Measurements from ENCODE around the gene PYGB.
"Not testable (repeated sequence)": the region's sequence is repeated elsewhere in the genome, so short reads cannot be mapped to it uniquely, and the experiment has no call there.

Gene PYGB

DNA sequence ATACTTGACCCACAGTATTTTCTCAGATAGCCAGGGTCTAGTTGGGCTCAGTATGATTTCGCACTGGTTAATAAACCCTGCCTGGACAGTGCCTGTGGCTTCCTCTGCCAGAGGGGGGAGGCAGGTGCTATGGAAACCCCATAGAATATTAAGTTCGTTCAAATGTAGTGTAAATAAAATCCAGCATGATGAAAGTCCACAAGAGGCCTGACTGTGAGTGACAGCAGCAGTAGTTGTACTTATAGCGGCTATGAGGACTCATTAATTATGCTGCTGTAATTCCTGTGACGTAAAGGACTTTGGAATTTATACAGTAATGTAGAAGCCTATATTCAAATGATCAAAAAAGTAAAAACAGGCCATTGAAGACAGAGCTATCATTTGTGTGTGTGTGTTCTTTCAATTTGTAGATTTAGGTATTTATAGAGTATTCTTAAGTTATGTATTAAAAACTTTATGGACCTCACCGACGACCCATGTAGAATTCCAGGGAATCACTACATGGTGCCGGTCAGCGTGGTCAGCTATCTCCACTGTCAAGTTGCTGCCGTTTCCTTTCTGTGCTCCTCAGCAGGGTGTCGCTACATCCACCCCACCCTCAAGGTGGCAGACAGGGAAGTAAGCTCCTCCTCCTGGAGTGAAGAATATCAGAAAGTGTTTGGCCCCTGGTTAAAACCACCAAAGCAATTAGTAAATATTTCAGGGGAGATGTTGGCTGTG, 10.0 kb downstream of the PYGB start:
- no peak overlapping the region for H3K4me3 ChIP-seq (ENCODE audit: low read depth, low read length)
- TF ChIP-seq, protein P1, sequence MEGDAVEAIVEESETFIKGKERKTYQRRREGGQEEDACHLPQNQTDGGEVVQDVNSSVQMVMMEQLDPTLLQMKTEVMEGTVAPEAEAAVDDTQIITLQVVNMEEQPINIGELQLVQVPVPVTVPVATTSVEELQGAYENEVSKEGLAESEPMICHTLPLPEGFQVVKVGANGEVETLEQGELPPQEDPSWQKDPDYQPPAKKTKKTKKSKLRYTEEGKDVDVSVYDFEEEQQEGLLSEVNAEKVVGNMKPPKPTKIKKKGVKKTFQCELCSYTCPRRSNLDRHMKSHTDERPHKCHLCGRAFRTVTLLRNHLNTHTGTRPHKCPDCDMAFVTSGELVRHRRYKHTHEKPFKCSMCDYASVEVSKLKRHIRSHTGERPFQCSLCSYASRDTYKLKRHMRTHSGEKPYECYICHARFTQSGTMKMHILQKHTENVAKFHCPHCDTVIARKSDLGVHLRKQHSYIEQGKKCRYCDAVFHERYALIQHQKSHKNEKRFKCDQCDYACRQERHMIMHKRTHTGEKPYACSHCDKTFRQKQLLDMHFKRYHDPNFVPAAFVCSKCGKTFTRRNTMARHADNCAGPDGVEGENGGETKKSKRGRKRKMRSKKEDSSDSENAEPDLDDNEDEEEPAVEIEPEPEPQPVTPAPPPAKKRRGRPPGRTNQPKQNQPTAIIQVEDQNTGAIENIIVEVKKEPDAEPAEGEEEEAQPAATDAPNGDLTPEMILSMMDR (IDR thresholded peaks at IDR 0.05; ENCODE audit: low read depth, low read length, missing control alignments), result no peak
- DNase-seq (ENCODE audit: low read depth), result no peak

DNA sequence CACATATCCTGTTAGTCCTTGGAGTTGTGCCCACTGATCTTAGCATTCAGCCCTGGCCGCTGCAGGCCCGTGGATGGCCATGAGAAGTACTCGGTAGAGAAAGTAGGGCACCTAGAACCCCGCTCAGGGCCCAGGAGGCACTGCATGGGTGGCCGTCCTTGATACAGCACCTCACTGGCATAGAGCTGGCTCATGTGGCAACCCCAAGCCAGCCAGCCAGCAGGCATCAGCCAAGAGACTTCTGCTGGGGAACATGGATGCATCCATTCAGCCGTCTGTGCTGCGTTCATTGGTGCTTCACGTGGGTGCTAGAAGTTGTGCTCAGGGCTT, 10.6 kb downstream of the PYGB start:
- no peak overlapping the region for H3K4me3 ChIP-seq (ENCODE audit: low read depth, low read length)
- DNase-seq (ENCODE audit: low read depth), result no peak

DNA sequence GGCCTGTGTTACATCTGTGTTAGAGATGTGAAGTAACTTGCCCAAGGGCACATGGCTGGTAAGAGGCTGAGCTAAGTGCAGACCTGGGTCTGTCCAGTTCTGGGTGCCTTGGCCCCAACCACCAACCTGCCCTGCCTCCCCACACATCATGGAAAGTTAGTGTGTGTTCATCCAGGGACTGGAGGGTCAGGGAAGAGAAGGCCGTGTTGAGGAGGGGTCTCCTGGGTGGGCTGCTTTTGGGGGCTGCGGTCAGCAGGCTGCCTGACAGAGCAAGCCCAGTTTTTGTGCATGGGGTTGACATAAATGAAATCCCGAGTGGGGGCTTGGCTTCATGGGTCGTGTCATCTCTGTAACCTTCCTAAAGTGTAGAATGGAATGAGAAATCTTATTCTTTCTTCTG, 10.9 kb downstream of the PYGB start:
- TF ChIP-seq, protein P1 (IDR thresholded peaks at IDR 0.05; ENCODE audit: low read depth, low read length, missing control alignments), result no peak
- DNase-seq (ENCODE audit: low read depth), result no peak
- no peak overlapping the region for H3K4me3 ChIP-seq (ENCODE audit: low read depth, low read length)

More for the DNA sequence above, 10.6 kb downstream of the PYGB start:
- TF ChIP-seq, protein P1 (IDR thresholded peaks at IDR 0.05; ENCODE audit: low read depth, low read length, missing control alignments), result no peak

DNA sequence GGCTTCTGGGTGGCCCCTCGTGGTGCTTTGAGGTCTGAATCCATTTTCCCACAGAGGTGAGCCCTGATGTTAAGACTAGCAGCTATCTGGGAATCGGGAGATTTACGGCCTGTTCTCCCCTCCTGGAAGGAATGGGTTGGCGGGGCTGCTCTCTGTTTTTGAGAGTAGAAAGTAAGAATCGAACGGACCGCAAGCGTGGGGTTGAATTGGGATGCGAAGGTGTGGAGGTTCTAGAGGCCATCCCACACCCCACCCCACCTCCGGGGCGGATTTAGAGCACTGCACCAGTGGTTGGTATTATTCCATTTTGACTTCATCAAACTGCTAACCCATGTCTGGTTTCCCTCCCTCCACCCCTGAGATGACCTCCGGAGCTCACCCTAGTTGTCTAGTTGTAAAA, 11.5 kb downstream of the PYGB start:
- no peak overlapping the region for H3K4me3 ChIP-seq (ENCODE audit: low read depth, low read length)
- TF ChIP-seq, protein P1 (IDR thresholded peaks at IDR 0.05; ENCODE audit: low read depth, low read length, missing control alignments), result no peak
- DNase-seq (ENCODE audit: low read depth), result no peak

DNA sequence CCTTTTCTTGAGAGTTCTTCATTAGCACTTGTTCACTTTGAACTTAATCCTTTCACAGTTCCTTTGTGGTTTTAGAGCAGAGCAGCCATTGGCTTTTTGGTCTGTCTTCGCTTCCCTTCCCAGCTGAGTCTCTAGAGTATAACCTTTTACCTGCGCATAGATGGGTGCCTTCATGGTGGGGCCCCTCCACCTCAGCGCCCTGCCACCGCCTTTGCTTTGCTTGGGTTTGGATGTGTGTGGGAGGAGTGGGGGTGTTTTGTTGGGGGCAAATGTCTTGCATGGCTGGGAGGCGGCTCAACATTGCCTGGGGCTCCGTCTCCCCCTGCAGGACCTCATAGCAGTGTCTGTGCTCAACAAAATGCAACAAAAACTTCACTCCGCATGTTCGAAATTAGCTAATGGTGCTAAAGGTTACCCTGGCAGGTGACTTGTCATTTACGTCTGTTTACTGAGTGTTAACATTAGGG, 11.9 kb downstream of the PYGB start:
- no peak for DNase-seq (ENCODE audit: low read depth)
- TF ChIP-seq, protein P1 (IDR thresholded peaks at IDR 0.05; ENCODE audit: low read depth, low read length, missing control alignments), result no peak
- no peak overlapping the region for H3K4me3 ChIP-seq (ENCODE audit: low read depth, low read length)

- not testable (repeated sequence) for DNase-seq (ENCODE audit: low read depth); H3K4me3 ChIP-seq (ENCODE audit: low read depth, low read length)
Observed at GRCh38 chr20:25260770-25261437, 13.0 kb downstream of the PYGB start.

DNA sequence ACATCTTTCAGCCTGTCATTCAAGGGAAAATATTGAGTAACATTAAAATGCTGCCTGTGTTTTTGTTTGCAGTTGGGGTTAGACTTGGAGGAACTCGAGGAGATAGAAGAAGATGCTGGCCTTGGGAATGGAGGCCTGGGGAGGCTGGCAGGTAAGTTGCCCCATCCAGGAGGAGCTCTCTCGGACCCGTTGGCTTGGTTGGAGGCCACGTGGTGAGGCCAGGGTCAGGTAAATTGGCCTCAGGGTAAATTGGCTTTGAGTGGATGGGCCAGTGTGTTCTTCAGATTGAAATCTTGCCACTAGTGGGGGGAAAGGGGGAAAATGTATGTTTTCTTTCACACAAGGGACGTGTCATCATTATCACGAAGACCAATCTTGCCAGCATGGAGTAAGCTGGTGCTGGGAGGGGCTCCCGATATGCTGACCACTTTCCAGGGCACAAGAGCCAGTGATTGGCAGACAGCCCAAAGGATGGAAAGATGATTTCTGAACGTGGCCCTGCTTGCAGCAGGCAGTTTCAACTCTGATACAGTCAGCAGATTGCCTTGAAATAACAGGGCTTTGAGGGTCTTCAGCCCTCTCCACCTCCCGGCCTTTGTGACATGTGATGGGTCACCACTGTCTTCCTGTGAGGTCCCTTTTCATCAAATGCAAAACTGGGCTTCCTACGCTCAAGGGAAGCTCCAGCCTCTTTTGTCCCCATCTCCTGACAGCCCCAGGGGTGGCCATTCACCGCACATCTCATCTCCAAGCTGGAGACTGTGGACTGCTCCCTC, 21.4 kb downstream of the PYGB start:
- TF ChIP-seq, protein P1 (IDR thresholded peaks at IDR 0.05; ENCODE audit: low read depth, low read length, missing control alignments), result no peak
- DNase-seq (ENCODE audit: low read depth), result no peak
- H3K4me3 ChIP-seq (ENCODE audit: low read depth, low read length), result no peak overlapping the region

Measured in GM12864 (cell line).